GM12891 (cell line): ENCODE measurements around the gene GTF2A1.

Experiments
- POLR2A ChIP-seq: IDR thresholded peaks from 2 replicates; pipeline ENCODE4 v1.6.1; 2011; ENCODE audit warnings: low read depth, low read length, control low read depth
- SPI1 ChIP-seq: IDR thresholded peaks from 2 replicates; pipeline ENCODE4 v1.6.1; 2011; ENCODE audit warnings: low read depth, low read length, control low read depth

DNA sequence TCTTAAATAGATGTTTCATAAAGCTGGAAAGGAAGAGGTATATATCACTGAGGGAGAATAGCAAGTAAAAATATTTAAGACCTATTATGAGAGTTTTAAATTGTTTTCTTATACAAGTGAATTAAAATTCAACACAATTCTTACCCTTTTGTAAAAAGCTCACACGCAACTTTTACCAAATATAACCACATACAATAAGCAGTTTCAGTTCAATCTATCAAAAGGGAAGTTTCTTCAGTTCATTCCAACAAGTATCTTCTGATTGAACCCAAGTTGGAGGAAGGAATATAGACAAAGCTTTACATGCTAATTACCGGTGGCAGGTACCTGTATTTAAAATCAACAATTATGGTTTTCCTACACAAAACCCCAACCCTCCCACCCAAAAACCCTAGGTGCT, 41.1 kb downstream of the GTF2A1 start:
- no peak for TF ChIP-seq POLR2A
- TF ChIP-seq SPI1 = no peak
